Measurements from ENCODE around the gene PTPRG. TPM values are rescaled to one million over a fixed set of nuclear protein-coding genes. Genes with fewer than 3 reads are reported as not detected.
A peak's percentile ranks its signal among the peaks of the same experiment; 100 is the strongest.

PTPRG gene
- total RNA-seq, 1 donor from 2014 or later, result 80.7 TPM

- Mint-ChIP-seq H3K4me3 (ENCODE audit: unreplicated experiment) (no peak overlapping the region), H3K9me3 (ENCODE audit: unreplicated experiment) (no peaks in the 10 kb centered on the region), H3K4me1 (ENCODE audit: unreplicated experiment) (peaks cover 9% of the 10 kb centered on the region), H3K36me3 (ENCODE audit: low read depth, unreplicated experiment) (peaks cover 9% of the 10 kb centered on the region), H3K27me3 (ENCODE audit: unreplicated experiment) (peaks cover 5% of the 10 kb centered on the region), H3K27ac (ENCODE audit: unreplicated experiment) (no peak overlapping the region)
- DNase-seq (ENCODE audit: low spot score), result no peak
- TF ChIP-seq CTCF (IDR thresholded peaks at IDR 0.05; ENCODE audit: unreplicated experiment), result peak; percentile 41
Observed at GRCh38 chr3:62131620-62132019, 570.2 kb downstream of the PTPRG start.

GRCh38 chr3:62132027-62132602 is 570.7 kb downstream of the PTPRG start:
- TF ChIP-seq CTCF (IDR thresholded peaks at IDR 0.05; ENCODE audit: unreplicated experiment), result no peak
- no peak overlapping the region for H3K27ac Mint-ChIP-seq (ENCODE audit: unreplicated experiment)
- DNase-seq (ENCODE audit: low spot score), result no peak
- no peaks in the 10 kb centered on the region for H3K9me3 Mint-ChIP-seq (ENCODE audit: unreplicated experiment)
- H3K4me1 Mint-ChIP-seq (ENCODE audit: unreplicated experiment), result peaks cover 9% of the 10 kb centered on the region
- H3K36me3 Mint-ChIP-seq (ENCODE audit: low read depth, unreplicated experiment), result peaks cover 9% of the 10 kb centered on the region
- H3K4me3 Mint-ChIP-seq (ENCODE audit: unreplicated experiment), result no peak overlapping the region
- H3K27me3 Mint-ChIP-seq (ENCODE audit: unreplicated experiment), result peaks cover 5% of the 10 kb centered on the region

GRCh38 chr3:62133015-62133414 is 571.6 kb downstream of the PTPRG start:
- no peak for DNase-seq (ENCODE audit: low spot score)
- H3K4me3 Mint-ChIP-seq (ENCODE audit: unreplicated experiment), result no peak overlapping the region
- no peak overlapping the region for H3K27ac Mint-ChIP-seq (ENCODE audit: unreplicated experiment)
- H3K27me3 Mint-ChIP-seq (ENCODE audit: unreplicated experiment), result peaks cover 6% of the 10 kb centered on the region
- no peak for TF ChIP-seq CTCF (IDR thresholded peaks at IDR 0.05; ENCODE audit: unreplicated experiment)
- H3K9me3 Mint-ChIP-seq (ENCODE audit: unreplicated experiment), result no peaks in the 10 kb centered on the region
- peaks cover 9% of the 10 kb centered on the region for H3K36me3 Mint-ChIP-seq (ENCODE audit: low read depth, unreplicated experiment)
- peaks cover 9% of the 10 kb centered on the region for H3K4me1 Mint-ChIP-seq (ENCODE audit: unreplicated experiment)

GRCh38 chr3:62134061-62134496 is 572.7 kb downstream of the PTPRG start:
- H3K27ac Mint-ChIP-seq (ENCODE audit: unreplicated experiment), result peak overlapping the region; percentile 67

More at GRCh38 chr3:62134061-62134496, 572.7 kb downstream of the PTPRG start:
- peaks cover 9% of the 10 kb centered on the region for H3K36me3 Mint-ChIP-seq (ENCODE audit: low read depth, unreplicated experiment)
- H3K4me3 Mint-ChIP-seq (ENCODE audit: unreplicated experiment), result no peak overlapping the region
- DNase-seq (ENCODE audit: low spot score), result peak; percentile 34
- no peaks in the 10 kb centered on the region for H3K9me3 Mint-ChIP-seq (ENCODE audit: unreplicated experiment)
- TF ChIP-seq CTCF (IDR thresholded peaks at IDR 0.05; ENCODE audit: unreplicated experiment), result no peak
- H3K27me3 Mint-ChIP-seq (ENCODE audit: unreplicated experiment), result peaks cover 6% of the 10 kb centered on the region
- peaks cover 9% of the 10 kb centered on the region for H3K4me1 Mint-ChIP-seq (ENCODE audit: unreplicated experiment)

Data from endothelial cell (in vitro differentiated cells).